Limb (tissue), 2 donors: Measurements from ENCODE around the gene ZSCAN22.
"Not testable (repeated sequence)": the region's sequence is repeated elsewhere in the genome, so short reads cannot be mapped to it uniquely, and the experiment has no call there.

Source experiments
- DNase-seq, 2 donors: peaks; one replicate each; pipeline ENCODE4 v3.0.0-alpha.2; 2016; ENCODE audit errors: extremely low spot score in 2 of 2

Gene ZSCAN22

GRCh38 chr19:58368561-58369360 lies 42.0 kb downstream of the ZSCAN22 start:
- DNase-seq: no peak

GRCh38 chr19:58372311-58373133 lies 45.7 kb downstream of the ZSCAN22 start:
- no peak for DNase-seq

DNA sequence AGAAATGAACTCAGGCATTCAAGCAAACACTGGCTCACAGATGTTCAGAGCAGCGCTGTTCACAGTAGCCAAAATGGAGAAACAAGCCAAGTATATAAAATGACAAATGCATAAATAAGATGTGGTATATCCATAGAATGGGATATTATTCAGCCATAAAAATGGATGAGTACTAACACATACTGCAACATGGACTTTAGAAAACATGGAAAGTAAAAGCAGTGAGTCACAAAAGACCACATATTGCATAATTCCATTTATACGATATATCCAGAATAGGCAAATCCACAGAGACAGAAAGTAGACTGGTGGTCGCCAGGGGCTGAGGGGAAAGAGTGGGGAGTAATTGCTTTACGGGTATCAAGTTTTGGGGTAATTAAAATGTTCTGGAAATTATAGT lies 47.4 kb downstream of the ZSCAN22 start:
- DNase-seq: no peak

DNA sequence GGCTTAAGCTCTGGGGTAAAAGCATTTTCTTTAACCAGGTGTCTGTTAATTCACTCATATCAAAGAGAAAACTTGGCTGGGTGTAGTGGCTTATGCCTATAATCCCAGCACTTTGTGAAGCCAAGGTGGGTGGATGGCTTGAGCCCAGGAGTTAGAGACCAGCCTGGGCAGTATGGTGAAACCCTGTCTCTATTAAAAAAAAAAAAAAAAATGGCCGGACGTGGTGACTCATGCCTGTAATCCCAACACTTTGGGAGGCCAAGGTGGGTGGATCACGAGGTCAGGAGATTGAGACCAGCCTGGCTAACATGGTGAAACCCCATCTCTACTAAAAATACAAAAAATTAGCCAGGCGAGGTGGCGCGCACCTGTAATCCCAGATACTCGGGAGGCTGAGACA lies 49.9 kb downstream of the ZSCAN22 start:
- DNase-seq: not testable (repeated sequence)

DNA sequence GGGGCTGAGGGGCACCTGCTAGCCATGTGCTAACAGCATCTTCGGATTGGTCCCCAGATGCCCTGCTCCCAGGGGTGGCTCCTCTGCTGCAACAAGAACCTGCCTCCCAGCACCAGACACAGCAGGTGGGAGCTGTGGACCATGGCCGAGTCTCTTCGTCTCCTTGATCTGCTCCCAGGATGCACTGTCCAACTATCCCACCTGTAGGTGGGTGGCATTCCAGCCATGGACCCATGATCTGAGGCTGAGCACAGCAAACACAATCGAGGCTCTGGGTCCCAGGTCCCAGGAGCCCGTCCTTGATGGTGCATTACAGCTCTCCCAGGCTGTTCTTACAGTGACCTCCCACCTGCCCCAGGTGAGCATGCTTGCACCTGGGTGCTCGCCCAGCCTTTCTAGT lies 52.5 kb downstream of the ZSCAN22 start:
- no peak for DNase-seq

GRCh38 chr19:58380037-58380661 lies 53.4 kb downstream of the ZSCAN22 start:
- DNase-seq: no peak

DNA sequence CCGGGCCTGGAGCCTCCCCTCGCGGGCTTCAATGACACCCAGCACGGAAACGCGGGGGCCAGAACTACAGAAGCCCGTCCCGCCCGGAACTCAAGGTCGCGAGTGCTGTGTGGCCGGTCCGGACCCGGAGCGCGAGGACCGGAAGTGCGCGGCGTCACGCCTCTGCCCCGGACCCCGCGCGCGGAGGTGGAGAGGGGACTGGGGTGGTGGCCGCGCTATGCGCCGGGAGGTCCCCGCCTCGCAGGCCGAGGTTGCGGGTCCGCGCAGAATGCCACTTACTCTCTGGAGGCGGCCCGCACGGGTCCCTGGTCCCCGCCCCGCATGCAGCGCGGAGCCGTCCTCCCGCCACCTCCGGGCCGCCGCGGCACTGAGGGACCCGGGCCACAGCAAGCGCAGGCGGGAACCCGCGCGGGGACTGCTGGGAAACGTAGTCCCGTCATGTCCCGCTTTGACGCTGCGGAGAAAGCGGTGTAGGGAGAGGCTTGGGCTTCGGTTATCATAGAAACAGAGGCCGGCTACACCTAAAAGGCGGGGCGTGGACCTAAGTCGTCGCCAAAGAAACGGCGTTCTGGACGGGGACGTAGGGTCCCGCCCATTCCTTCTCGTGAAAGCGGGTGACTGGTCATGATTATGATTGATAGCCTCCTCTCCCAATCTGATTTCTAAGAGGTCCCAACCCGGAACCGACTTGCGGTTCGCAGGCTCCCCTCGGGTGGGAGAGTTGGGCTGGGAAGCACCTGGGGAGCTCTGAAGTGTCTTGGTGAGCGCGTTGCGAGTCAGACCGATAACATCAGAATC lies 54.1 kb downstream of the ZSCAN22 start, which contains the start of gene ZNF837:
Gene ZNF837, minus strand, starts transcription at position 369 of the 798 bp plus-strand sequence. CDS start 11,698 bp downstream, outside the sequence.
- DNase-seq: peak; percentile 97 to 99

DNA sequence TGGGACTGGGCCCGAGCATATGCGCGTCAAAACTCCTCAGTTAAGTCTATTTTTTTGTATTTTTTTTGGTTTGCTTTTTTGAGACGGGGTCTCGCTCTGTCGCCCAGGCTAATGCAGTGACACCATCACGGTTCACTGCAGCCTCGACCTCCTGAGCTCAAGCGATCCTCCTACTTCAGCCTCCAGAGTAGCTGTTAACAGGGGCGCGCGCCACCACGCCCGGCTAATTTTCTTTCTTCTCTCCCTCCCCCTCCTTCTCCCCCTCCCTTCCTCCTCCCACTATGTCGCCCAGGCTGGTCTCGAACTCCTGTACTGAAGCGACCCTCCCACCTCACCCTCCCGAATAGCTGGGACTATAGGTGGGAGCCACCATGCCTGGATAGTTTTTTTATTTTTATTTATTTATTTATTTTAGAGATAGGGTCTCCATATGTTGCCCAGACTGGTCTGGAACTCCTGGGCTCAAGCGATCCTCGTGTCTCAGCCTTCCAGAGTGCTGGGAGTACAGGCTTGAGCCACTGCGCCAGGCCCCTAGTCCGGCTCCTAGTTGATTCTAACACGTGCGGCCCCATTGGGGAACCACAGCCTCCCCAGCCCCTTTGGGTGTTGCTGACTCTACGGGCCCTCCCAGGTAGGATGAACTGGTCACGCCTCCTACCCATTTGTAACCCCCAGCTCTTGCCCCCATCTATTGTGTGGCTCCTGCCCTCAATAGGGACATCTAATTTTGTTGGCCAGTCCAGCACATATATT lies 54.8 kb downstream of the ZSCAN22 start:
- DNase-seq: no peak

- DNase-seq: no peak
These were observed 56.3 kb downstream of the ZSCAN22 start for GRCh38 chr19:58382997-58383603.

- DNase-seq: no peak
These were observed 58.6 kb downstream of the ZSCAN22 start for GRCh38 chr19:58385313-58385890.

DNA sequence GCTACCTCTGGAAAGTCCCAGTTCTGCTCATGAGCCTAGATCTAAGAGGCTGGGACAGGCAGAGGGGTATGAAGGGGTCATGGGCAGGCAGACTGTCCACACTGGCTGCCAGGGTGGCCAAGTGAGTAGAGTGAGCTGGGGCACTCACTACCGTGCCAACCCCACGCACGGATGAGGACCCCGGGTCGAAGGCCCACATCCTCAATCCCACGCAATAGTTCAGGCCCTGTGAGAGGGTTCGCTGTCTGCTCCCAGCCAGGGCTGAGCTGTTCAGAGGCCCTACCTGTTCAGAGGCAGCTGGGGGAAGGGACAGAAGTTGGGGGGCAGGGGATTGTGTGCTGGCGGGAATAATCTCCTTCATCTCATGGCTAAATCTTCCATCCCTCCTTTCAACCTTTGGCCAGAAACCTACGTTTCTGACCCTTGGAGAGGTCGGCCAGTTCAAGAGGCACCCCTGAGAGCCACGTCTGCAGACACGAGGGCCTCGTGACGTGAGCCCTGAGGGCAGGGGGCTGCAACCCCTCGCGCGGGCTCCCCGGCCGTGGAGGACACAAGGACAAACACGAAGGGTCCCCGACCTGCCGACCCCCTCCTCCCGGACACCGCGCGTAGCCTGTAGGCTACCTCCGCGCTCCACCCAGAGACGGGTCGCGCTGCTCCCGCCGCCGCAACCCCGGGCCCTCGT lies 59.2 kb downstream of the ZSCAN22 start:
- DNase-seq: no peak

GRCh38 chr19:58386576-58387337 lies 60.0 kb downstream of the ZSCAN22 start, which contains the start of gene RPS5:
Gene RPS5, plus strand, starts transcription at chr19:58387269. Its CDS starts 869 bp downstream, at chr19:58388138.
- DNase-seq: peak; percentile 94 to 99

GRCh38 chr19:58387338-58388174 lies 60.8 kb downstream of the ZSCAN22 start:
- DNase-seq: no peak

DNA sequence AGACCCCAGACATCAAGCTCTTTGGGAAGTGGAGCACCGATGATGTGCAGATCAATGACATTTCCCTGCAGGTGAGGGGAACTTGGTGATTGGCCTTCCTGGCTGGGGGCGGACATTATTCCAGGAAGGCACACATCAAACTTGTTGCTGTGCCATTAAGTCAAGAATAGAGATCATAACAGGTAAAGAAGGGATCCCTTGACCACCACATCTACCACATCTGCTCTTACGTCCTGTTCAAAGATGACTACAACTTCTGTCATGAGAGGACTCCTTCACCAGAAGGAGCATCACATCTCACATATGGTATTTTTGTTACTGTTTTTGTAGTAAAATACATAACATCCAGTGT lies 61.4 kb downstream of the ZSCAN22 start:
- DNase-seq: no peak
